Retina (tissue), 1 donor: ENCODE data around the gene SEZ6L.
"Not testable (repeated sequence)": the region's sequence is repeated elsewhere in the genome, so short reads cannot be mapped to it uniquely, and the experiment has no call there.

Experiments used
- DNase-seq: peaks from one replicate; pipeline ENCODE4 v3.0.0-alpha.2; 2016

SEZ6L gene

DNA sequence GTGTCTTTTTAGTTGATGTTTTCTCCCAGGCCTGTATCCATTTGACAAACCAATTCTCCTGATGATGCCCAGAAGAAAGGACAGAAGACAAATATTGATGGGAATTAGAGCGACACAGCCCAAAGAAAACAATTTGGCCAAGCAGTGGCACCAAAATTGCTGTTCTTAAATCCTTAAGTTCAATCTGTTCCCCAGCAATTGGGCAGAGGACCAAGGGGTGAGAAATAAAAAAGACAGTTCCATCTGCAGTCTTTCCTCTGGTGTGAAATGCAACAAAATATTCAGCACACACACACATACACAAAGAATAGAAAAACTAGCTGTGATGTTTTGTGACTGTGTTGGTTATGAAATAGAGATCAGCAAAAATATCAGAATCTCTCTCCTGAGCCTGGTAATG, 221.8 kb downstream of the SEZ6L start:
- DNase-seq = no peak

DNA sequence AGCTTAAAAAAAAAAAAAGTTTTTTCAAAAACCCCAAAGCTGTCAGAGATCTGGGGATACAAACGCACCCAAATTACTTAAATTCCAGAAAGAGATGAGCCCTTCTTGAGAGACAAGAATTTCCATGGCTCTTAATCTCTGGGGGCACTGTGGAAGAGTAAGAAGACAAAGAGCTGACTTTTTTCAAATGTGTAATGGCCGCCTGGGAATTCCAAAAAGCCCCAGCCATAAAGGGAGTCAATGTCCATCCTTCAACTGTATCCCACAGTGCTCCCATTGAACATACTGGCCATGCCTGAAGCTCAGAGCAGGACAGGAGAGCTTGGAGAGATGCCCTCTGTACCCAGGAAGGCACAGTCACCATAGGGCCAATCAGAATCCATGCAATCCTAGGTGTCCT, 222.4 kb downstream of the SEZ6L start:
- no peak for DNase-seq

DNA sequence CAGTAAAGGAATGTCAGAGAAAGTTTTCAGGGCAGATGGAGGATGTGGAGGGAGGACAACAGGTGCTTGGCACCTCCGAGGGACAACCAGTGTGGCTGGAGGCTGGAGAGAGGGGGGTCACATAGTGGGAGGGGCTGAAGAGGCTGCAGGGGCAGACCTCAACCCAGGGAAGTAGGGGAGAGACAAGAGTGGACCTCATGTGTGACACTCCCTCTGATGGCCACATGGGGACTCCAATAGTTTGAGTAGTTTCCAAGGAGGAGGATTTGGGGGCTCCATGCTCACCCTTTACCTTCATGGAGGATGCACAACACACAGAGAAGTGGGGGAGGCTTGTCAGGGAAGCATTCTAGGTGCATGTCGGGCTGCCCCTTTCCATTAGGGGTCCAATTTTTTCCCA, 224.7 kb downstream of the SEZ6L start:
- DNase-seq = no peak

- peak; percentile 62 for DNase-seq
Observed at GRCh38 chr22:26394777-26395176, 225.5 kb downstream of the SEZ6L start.

- DNase-seq = no peak
Observed at GRCh38 chr22:26395926-26396325, 226.7 kb downstream of the SEZ6L start.

DNA sequence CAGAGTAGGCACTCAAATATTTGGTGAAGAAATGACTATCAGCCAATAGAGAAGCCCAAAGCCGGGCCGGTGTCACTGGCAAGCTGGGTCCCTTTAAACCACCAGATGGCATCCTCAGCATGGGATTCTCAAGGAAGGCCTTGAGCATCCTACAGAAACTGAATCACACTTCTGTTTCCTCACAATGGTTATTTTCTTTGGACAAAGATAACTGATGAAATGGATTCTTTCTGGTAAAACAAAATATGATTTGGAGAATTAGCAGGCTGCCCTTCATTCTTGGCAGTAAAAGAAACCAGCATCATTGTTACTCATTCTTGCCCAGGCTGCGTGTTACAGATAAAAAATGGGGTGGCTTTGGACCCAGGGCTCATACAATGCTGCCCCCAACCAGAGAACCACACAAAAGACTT, 229.5 kb downstream of the SEZ6L start:
- peak; percentile 48 for DNase-seq

- no peak for DNase-seq
Observed at GRCh38 chr22:26399289-26399688, 230.0 kb downstream of the SEZ6L start.

DNA sequence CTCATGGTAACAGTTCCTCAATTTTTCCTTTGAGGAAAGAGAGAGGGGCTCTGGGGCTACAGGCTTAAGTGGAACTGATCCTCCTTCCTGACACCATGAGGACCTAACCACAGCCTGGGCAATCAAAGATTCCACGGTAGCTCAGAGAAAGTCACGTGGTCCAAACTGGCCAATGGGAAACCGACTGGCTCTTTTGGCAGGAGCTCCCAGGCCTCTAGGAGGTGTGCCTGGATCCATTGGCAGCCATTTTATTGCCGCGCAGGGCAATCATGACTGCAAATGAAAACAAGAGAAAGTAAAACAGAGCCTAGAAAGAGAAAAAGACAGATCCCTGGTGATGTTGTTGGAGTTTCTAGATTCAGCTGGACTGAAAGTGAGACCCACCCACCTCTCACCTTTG, 232.5 kb downstream of the SEZ6L start:
- DNase-seq = no peak

GRCh38 chr22:26404851-26405421, 235.7 kb downstream of the SEZ6L start:
- no peak for DNase-seq

- no peak for DNase-seq
Observed at GRCh38 chr22:26406118-26406517, 236.9 kb downstream of the SEZ6L start.

GRCh38 chr22:26408562-26409220, 239.4 kb downstream of the SEZ6L start:
- not testable (repeated sequence) for DNase-seq

DNA sequence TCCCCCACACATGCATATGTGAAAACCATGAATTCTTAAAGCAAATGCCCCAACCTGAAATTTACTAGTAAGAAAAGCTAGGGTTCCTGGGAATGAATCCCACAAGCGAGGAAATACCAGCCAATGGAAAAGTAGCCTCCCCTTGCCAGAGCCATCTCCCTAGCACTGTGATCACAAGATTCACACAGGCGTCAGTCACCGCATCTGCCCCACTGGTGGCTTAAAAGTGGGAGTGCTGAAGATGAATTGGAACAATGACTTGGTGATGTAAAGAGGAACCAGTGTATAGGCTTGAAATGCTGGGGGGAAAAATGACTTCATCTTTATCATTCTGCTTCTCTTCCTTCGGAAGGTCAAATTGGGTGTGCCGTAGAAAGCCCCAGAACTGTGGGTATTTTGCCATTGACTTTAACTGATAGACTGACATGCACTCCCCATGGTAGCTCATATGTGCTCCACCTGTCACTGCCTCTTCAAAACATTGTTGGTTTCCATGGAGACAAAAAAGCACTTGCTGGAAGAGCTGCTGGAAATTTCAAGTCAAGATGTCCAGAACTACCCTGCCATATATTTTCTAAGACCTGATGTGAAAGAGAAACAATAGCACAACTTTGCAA, 240.6 kb downstream of the SEZ6L start:
- DNase-seq = peak; percentile 35

DNA sequence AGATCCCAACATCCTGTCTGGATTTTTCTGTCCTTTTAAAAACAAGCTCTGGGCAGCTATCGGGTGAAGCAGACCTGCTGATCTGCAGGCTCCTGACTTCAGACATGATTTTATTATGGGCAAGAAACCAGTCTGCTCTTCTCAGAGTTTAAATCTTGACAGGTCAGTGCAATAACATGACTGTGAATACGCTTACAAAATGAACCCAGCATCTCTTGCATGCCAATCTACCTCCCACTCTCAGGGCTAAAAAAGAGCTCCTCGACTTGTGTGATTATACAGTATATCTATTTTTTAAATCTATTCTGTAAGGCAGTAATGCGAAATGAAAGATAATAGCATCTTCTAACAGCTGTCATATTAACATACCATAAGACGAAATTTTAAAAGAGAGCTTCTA, 241.1 kb downstream of the SEZ6L start:
- DNase-seq = no peak

DNA sequence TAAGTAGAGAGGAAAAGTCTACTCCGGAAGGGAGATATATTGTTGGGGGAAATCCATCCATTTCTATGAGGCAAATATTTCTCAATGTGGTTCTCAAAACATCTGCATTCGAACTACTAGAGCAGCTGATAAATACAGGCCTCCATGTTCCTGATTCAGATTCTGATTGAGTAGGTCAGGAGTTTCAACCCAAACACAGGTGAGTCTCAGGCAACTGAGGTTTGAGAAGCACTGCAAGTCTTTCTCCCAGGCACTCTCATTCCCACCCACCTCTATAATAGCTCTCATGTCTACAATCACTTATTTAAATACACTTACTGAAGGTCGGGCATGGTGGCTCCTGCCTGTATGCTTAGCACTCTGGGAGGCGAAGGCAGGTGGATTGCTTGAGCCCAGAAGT, 245.1 kb downstream of the SEZ6L start:
- DNase-seq = no peak

GRCh38 chr22:26416256-26416655, 247.0 kb downstream of the SEZ6L start:
- DNase-seq = no peak

GRCh38 chr22:26416670-26417276, 247.5 kb downstream of the SEZ6L start:
- DNase-seq = no peak

GRCh38 chr22:26417406-26417805, 248.1 kb downstream of the SEZ6L start:
- DNase-seq = no peak

- no peak for DNase-seq
Observed at GRCh38 chr22:26418620-26419019, 249.4 kb downstream of the SEZ6L start.

DNA sequence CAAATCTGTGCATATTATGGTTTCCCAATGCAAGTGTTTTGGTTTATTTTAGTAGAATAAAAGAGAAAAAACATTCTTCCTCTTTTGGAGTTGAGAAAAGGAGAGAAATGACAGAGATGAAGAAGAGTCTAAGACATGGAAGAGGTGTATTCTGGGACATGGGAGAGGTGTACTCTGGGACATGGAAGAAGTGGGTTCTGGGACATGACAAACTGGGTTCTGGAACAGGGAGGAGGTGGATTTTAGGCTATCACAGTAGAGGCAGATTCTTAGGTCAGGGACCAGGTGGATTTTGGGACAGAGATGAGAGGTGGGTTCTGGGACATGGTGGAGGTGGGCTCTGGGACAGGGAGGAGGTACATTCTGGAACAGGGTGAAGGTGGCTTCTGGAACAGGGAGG, 257.7 kb downstream of the SEZ6L start:
- DNase-seq = no peak

DNA sequence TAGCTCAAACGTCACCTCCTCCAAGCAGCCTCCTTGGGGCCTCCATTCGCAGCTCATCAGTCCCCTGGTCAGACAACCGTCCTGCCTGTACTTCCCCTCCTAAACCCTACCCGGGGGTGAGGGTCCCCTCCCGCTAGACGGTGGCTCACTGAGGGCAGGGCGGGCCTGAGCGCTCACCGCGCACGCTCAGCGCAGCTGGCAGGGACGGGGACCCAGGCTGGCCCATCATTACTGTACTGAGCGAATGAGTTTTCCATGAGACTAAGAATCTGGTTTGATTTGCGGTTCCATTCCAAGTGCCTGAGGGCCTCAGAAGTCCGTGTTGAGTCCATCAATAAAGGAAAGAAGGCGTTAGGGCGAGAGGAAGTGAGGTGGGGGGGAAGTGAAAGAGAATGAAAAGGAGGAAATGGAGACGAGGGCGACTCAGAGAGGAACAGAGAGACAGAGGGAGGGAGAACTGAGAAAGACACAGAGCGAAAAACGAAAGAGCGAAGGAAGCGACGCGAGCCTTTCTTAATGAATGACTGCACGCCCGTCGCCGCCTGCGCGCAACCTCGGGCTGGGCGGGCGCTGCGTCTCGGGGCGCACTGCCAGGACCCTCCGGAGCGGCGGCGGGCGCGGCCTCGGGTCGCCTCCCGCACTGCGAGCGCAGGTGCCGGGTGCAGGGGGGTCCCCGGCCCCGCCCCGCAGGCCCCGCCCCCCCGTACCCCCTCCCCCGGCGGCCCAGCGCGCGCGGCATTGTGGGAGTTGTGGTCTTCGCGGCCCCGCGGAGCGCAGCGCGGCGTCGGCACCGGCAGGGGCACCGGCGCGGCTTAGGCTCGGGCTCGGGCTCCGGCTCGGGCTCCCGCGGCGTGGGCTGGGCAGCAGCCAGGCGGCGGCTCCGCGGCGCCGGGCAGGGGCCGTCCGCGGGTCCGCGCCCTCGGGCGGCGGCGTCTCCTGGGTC, 259.5 kb downstream of the SEZ6L start, which contains the start of gene ASPHD2:
Gene ASPHD2 (plus strand): TSS at position 746 of the 943 bp plus-strand sequence. CDS start 4,356 bp downstream, outside the sequence.
- peak; percentile 76 for DNase-seq

DNA sequence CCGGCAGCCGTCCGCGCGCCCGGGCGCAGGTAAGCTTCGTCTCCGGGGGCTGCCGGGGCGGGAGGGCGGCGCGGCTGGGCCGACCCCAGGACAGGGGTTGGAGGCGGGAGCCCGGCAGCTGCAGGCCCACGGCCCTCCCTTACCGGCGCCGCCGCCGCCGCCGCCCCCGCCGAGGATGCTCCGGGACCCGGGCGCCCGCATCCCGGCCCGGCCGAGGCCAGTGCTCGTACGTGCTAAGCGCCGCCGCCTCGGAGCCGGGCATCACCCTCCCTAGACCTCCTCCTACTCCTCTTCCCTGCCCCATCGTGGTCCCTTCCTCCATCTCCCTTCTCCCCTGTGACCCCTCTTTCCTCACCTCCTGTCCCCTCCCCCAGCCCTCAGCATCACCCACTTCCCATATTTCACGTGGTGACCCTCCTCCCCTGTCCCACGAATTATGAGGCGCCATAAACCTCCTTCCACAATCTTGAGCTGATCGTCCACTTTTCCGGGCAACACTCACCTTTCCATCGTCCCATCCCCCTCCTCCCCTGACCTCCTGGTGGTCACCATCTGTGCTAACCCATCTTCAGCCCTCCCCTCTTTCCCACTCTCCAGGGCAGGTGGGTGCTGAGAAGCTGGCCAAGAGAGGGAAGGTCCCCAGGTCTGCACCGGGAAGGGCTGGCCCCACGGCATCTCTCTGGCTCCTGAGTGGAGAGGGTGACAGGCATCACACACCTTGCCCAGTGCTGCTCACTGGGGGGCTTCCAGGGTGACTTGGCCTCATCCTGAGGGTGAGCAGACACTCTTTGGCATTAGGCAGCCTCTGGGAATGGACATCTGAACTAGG, 260.4 kb downstream of the SEZ6L start:
- no peak for DNase-seq

- DNase-seq = no peak
Observed at GRCh38 chr22:26430600-26430999, 261.3 kb downstream of the SEZ6L start.
